HUES48 (cell line): ENCODE measurements around the gene SLC35E3.

ENCODE experiments used
- H3K27ac ChIP-seq: one replicate; pipeline ENCODE4 v1.7.0; 2013; ENCODE audit warnings: low read depth, low read length, inconsistent platforms
- H3K27me3 ChIP-seq: 2 replicates; pipeline ENCODE4 v1.6.1; 2013; ENCODE audit warnings: mild to moderate bottlenecking, low read length; ENCODE audit not compliant: control insufficient read depth, insufficient read depth
- H3K36me3 ChIP-seq: 2 replicates; pipeline ENCODE4 v1.6.1; 2013; ENCODE audit warnings: low read length; ENCODE audit not compliant: control insufficient read depth, insufficient read depth
- H3K4me1 ChIP-seq: 2 replicates; pipeline ENCODE4 v1.6.1; 2013; ENCODE audit warnings: mild to moderate bottlenecking, low read length; ENCODE audit not compliant: control insufficient read depth, insufficient read depth
- H3K4me3 ChIP-seq: 2 replicates; pipeline ENCODE4 v1.5.1; 2013; ENCODE audit warnings: mild to moderate bottlenecking, low read depth, low read length
- H3K9ac ChIP-seq: 2 replicates; pipeline ENCODE4 v1.6.1; 2013; ENCODE audit warnings: mild to moderate bottlenecking, low read depth, low read length, moderate library complexity
- H3K9me3 ChIP-seq: 2 replicates; pipeline ENCODE4 v1.6.1; 2013; ENCODE audit warnings: low read length; ENCODE audit not compliant: control insufficient read depth, insufficient read depth

SLC35E3 gene

DNA sequence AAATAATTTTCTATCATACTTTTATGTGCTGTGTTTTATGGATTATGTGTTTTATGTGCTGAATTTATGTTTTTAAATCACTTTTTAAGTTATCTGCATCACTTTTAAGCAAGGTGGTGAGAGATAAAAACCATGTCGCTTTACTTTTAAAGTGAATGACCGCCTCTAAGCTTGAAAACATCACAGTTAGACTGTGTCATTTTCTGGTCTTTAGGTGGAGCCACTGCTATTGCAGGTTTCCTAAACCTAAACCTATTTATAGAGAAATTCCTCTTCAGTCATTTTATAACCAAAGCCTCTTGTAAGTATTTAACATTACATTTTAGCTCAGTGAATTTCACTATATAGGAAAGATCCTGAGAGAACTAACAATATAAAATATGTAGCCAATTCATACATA is 41.0 kb downstream of the SLC35E3 start:
- Histone ChIP-seq H3K9me3 (no peaks in the 10 kb centered on the region), H3K36me3 (no peaks in the 10 kb centered on the region), H3K27me3 (no peaks in the 10 kb centered on the region), H3K9ac (no peak overlapping the region), H3K27ac (peak overlapping the region; percentile 66), H3K4me1 (no peaks in the 10 kb centered on the region), H3K4me3 (no peak overlapping the region)

- Histone ChIP-seq H3K9me3 (no peaks in the 10 kb centered on the region), H3K4me3 (no peak overlapping the region), H3K9ac (no peak overlapping the region), H3K27ac (no peak overlapping the region), H3K27me3 (no peaks in the 10 kb centered on the region), H3K36me3 (no peaks in the 10 kb centered on the region), H3K4me1 (no peaks in the 10 kb centered on the region)
These were observed 42.7 kb downstream of the SLC35E3 start for GRCh38 chr12:68788554-68789143.

DNA sequence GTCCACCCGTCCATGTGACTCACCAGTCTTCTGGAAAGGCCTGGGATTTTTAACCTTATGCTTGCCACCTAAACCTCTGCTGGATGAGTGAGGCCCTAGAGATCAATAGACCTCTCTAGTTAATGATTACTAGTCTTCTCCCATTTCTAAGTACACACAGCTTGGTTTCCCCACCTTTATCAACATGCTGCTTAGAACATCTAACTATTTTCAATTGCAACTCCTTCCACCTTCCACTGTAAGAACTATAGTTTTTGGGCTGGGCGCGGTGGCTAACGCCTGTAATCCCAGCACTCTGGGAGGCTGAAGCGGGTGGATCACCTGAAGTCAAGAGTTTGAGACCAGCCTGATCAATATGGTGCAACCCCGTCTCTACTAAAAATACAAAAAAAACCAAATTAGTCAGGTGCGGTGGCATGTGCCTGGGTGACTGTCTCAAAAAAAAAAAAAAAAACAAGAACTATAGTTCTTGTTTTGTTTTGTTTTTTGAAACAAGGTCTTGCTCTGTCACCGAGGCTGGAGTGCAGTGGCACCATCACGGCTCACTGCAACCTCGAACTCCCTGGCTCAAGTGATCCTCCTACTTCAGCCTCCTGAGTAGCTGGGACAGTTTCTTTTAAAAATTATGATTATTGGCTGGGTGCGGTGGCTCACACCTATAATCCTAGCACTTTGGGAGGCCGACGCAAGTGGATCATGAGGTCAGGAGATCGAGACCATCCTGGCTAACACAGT is 43.3 kb downstream of the SLC35E3 start:
- Histone ChIP-seq H3K9me3 (no peaks in the 10 kb centered on the region), H3K4me3 (no peak overlapping the region), H3K27ac (no peak overlapping the region), H3K36me3 (no peaks in the 10 kb centered on the region), H3K4me1 (no peaks in the 10 kb centered on the region), H3K9ac (no peak overlapping the region), H3K27me3 (no peaks in the 10 kb centered on the region)

GRCh38 chr12:68790081-68790951 is 44.3 kb downstream of the SLC35E3 start:
- Histone ChIP-seq H3K4me1 (no peaks in the 10 kb centered on the region), H3K27me3 (no peaks in the 10 kb centered on the region), H3K9me3 (no peaks in the 10 kb centered on the region), H3K36me3 (no peaks in the 10 kb centered on the region), H3K4me3 (no peak overlapping the region), H3K27ac (no peak overlapping the region), H3K9ac (no peak overlapping the region)

- Histone ChIP-seq H3K27me3 (no peaks in the 10 kb centered on the region), H3K36me3 (no peaks in the 10 kb centered on the region), H3K9ac (no peak overlapping the region), H3K9me3 (no peaks in the 10 kb centered on the region), H3K27ac (no peak overlapping the region), H3K4me3 (no peak overlapping the region), H3K4me1 (no peaks in the 10 kb centered on the region)
These were observed 44.9 kb downstream of the SLC35E3 start for GRCh38 chr12:68790952-68791234.

- no peak overlapping the region for H3K27ac ChIP-seq
- H3K4me1 ChIP-seq = no peaks in the 10 kb centered on the region
These were observed 46.0 kb downstream of the SLC35E3 start for GRCh38 chr12:68791897-68792481.

DNA sequence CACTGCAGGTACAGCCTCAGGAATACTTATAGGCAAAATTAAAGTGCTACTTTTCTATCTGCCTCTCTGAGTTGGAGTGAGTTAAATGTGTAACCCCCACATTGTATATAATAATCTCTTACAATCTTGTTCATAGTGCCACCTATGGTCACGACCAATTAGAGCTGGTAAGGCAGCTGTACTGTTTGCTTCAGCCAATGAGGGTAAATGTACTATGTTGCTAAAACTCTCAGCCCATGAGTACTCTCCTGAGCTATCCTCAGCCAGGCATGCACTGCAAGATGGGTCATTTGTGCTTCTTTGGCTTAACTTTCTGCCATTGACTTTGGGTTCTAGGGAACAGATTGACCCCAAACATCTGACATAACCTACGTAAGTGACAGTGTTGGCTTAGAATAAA is 47.0 kb downstream of the SLC35E3 start:
- Histone ChIP-seq H3K9ac (no peak overlapping the region), H3K27ac (no peak overlapping the region), H3K27me3 (no peaks in the 10 kb centered on the region), H3K4me1 (no peaks in the 10 kb centered on the region), H3K36me3 (no peaks in the 10 kb centered on the region), H3K9me3 (no peaks in the 10 kb centered on the region), H3K4me3 (no peak overlapping the region)

More at GRCh38 chr12:68791897-68792481, 46.0 kb downstream of the SLC35E3 start:
- Histone ChIP-seq H3K36me3 (no peaks in the 10 kb centered on the region), H3K4me3 (no peak overlapping the region), H3K9ac (no peak overlapping the region), H3K9me3 (no peaks in the 10 kb centered on the region), H3K27me3 (no peaks in the 10 kb centered on the region)

- H3K9ac ChIP-seq = no peak overlapping the region
- no peaks in the 10 kb centered on the region for H3K4me1 ChIP-seq
These were observed 47.5 kb downstream of the SLC35E3 start for GRCh38 chr12:68793436-68793835.

DNA sequence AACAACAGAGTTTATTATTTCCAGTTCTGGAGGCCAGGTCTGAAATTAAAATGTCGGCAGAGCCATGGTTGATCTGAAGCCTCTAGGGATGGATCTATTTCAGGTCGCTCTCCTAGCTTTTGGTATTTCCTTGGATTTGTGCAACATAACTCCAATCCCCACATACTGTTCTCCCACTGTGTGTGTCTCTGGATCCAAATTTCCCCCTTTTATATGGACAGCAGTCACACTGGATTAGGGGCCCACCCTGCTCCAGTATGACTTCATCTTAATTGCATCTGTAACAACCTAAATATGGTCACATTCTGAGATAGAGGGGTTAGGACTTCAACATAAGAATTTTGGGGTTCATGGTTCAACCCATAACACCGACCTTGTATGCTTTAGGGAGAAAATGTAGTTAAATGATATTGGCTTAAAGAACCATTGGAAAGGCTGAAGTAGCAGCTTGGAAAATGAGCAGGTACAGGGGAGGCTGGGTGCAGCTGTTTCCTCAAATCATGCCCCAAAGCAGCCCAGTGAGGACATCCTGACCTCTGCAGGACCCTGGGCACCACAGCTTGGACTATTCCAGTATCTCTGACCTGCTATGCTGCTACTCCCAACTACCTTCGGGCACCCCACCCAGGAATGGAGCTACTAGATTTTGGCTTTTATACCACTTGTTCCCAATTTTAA is 48.1 kb downstream of the SLC35E3 start:
- Histone ChIP-seq H3K27me3 (no peaks in the 10 kb centered on the region), H3K4me3 (no peak overlapping the region), H3K4me1 (no peaks in the 10 kb centered on the region), H3K27ac (no peak overlapping the region), H3K9ac (no peak overlapping the region), H3K36me3 (no peaks in the 10 kb centered on the region), H3K9me3 (no peaks in the 10 kb centered on the region)

More at GRCh38 chr12:68793436-68793835, 47.5 kb downstream of the SLC35E3 start:
- Histone ChIP-seq H3K9me3 (no peaks in the 10 kb centered on the region), H3K4me3 (no peak overlapping the region), H3K27ac (no peak overlapping the region), H3K27me3 (no peaks in the 10 kb centered on the region), H3K36me3 (no peaks in the 10 kb centered on the region)

GRCh38 chr12:68794653-68795251 is 48.8 kb downstream of the SLC35E3 start:
- H3K27ac ChIP-seq = no peak overlapping the region
- no peak overlapping the region for H3K9ac ChIP-seq
- H3K36me3 ChIP-seq = no peaks in the 10 kb centered on the region
- H3K4me1 ChIP-seq = no peaks in the 10 kb centered on the region
- no peaks in the 10 kb centered on the region for H3K27me3 ChIP-seq
- no peak overlapping the region for H3K4me3 ChIP-seq
- H3K9me3 ChIP-seq = no peaks in the 10 kb centered on the region
